Ovary (tissue), 9 donors: ENCODE results near the gene POLN. TPM values are rescaled to one million over a fixed set of nuclear protein-coding genes. Genes with fewer than 3 reads are reported as not detected.

Experiments
- DNase-seq, 5 donors: peaks; one replicate each; pipeline ENCODE4 v3.0.0-alpha.2; 2019 to 2020
- H3K27ac ChIP-seq, 2 donors: fragments of 200-600 bp; one replicate each; pipeline versions ENCODE4 v1.5.1 to v1.8.0; 2019 to 2022
- H3K27me3 ChIP-seq: fragments of 200-600 bp; one replicate; pipeline ENCODE4 v1.8.0; 2022
- H3K36me3 ChIP-seq: fragments of 200-600 bp; sonication (generic); one replicate; pipeline ENCODE4 v1.5.1; 2019
- H3K4me1 ChIP-seq: one replicate; pipeline ENCODE4 v1.8.1; 2013; ENCODE audit warnings: mild to moderate bottlenecking, moderate library complexity; ENCODE audit not compliant: insufficient read depth
- H3K4me3 ChIP-seq: fragments of 200-600 bp; sonication (generic); one replicate; pipeline ENCODE4 v1.5.1; 2017
- H3K9me3 ChIP-seq, 2 donors: fragments of 200-600 bp in 1 of 2; sonication (generic) in 1 of 2; one replicate each; pipeline versions ENCODE4 v1.5.1 to v1.8.1; 2013 to 2019; ENCODE audit warnings: mild to moderate bottlenecking in 1 of 2, moderate library complexity in 1 of 2
- EP300 ChIP-seq: sonication (generic); formaldehyde crosslinking; IDR thresholded peaks from one replicate; pipeline ENCODE4 v1.6.1; 2017; ENCODE audit warnings: antibody characterized with exemption
- POLR2A ChIP-seq: fragments of 450-650 bp; IDR thresholded peaks from one replicate; pipeline ENCODE4 v1.6.1; 2017; ENCODE audit warnings: antibody characterized with exemption, mild to moderate bottlenecking, moderate library complexity
- WGBS, 3 donors: extraction: QIAGEN DNeasy Blood & Tissue Kit in 1 of 3; methylation state at CpG; one replicate each; pipeline versions ENCODE4 v1.1.5 to v1.1.7; 2013 to 2017; 5-methylcytosine and 5-hydroxymethylcytosine counted together
- intact Hi-C, 4 donors: fragments of 100-400 bp; cut with DNase I; formaldehyde crosslinking; loops; one replicate each; pipeline versions ENCODE4 v1.11.0 to v1.15.1; 2022 to 2023
- polyA plus RNA-seq, 2 donors: library from polyadenylated mRNA; stranded (reverse); fragments of 200-250 nt in 1 of 2; fragments of 350-450 nt in 1 of 2; fragmentation: Illumina TruSeq in 1 of 2; extraction: RNeasy Lipid Tissue Mini Kit (QIAGEN cat#74804) in 1 of 2; gene quantifications; one replicate each; pipeline ENCODE4 v1.2.3, GENCODE V29; 2013 to 2014
- total RNA-seq, 7 donors: library from RNA; depleted of rRNA in 2 of 7; stranded (reverse); fragments of >200 nt in 2 of 7; fragmentation: NEBNext Ultra II Directional in 3 of 7; extraction: Animal tissue kit (Norgen Biotek cat#: 25700) in 3 of 7; gene quantifications; one replicate each; pipeline versions ENCODE4 v1.1.0 to v1.2.4, GENCODE V29; 2016 to 2023
- TF ChIP-seq, protein P1 (sequence below), 3 donors: fragments of 450-650 bp in 2 of 3; fragments of 200-600 bp in 1 of 3; IDR thresholded peaks; one replicate each; pipeline versions ENCODE4 v1.5.1 to v1.8.0; 2016 to 2022; ENCODE audit warnings: antibody characterized with exemption in 3 of 3, mild to moderate bottlenecking in 1 of 3
- donor health status: DM: no; HTN: no; CAD: no; lungs with moderate emphysema.
- donor health status: DM: no; HTN: no; CAD: no.
- donor health status: Bipolar disorder and iron deficiency.
- donor health status: DM: yes; HTN: yes; CAD: no.
- donor health status: DM: no; HTN: no; CAD: no.
- donor health status: DM: yes; HTN: yes; CAD: no.

Gene POLN
- total and polyA plus RNA-seq, 9 donors: 0.95 to 11.4 (median 3.1) TPM

DNA sequence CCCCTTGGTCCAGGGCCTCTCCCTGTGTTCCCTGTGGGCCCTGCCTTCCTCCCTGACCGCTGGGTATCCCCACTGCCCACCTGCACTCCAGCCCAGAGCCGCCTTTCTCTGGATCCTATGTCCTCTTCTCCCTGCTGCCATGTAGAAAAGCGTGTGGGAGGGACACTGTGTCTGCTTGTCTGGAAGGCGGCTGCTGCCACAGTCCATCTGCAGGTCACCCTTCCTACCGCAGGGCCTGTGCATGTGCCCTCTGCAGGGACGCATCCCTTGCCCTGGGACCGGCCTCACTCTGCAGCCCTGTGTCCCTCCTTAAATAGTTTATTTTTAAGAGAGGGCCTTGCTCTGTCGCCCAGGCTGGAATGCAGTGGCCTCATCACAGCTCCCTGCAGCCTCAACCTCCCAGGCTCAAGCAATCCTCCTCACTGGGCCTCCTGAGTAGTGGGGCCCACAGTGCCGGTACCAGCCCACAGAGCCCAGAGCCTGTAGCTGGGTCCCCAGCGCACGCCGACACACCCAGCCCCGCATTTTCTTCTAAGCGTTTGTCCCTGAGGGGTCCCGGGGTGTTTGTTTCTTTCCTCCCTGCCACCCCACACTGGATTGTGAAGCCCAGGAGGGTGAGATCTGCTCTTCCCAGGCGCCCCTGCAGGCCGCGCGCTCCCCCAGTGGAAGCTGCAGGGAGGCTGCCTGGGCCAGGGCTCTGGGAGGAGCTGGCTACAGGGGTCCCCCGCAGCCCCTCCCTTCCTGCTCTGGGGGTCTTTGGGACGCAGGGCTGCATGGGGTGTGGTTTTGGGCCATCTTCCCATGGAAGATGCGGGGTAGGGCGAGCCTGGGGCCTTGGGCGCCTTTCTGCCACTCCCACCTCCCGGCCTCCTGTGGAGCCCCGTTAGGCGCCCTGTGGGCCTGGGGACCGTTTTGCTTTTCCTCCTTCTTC lies 195.6 kb downstream of the POLN start:
- Histone ChIP-seq H3K27me3 (peaks cover 4% of the 10 kb centered on the region), H3K36me3 (no peaks in the 10 kb centered on the region), H3K27ac (no peak overlapping the region), H3K4me1 (peaks cover 3% of the 10 kb centered on the region), H3K4me3 (no peak overlapping the region), H3K9me3 (no peaks in the 10 kb centered on the region)
- intact Hi-C loops: no loop called here
- 56 to 65% (median 64%) methylated on average over 25 to 28 of the region's 28 CpGs for WGBS, 3 donors
- no peak for DNase-seq
- TF ChIP-seq POLR2A: no peak

DNA sequence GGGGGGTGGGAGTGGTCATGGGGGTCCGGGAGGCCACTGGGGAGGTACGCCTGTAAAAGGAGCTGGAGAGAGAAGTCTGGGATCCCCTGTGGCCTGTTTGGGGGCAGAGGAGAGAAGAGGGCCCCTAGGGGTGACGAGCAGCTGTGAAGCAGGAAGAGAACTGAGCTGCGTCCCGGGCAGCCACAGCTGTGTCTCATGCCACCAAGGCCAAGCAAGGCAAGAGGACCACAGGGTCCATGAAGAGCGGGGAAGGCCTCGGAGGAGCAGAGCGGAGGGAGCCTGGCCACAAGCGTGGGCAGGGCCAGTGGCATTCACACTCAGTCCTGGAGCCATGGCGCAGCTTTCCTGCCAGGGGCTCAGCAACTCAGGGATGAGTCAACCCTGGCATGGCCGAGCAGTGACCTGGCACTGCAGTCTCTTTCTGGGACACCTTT lies 196.4 kb downstream of the POLN start:
- Histone ChIP-seq H3K27ac (no peak overlapping the region), H3K4me3 (no peak overlapping the region), H3K9me3 (no peaks in the 10 kb centered on the region), H3K27me3 (peaks cover 4% of the 10 kb centered on the region), H3K36me3 (no peaks in the 10 kb centered on the region), H3K4me1 (peaks cover 4% of the 10 kb centered on the region)
- TF ChIP-seq, protein P1, sequence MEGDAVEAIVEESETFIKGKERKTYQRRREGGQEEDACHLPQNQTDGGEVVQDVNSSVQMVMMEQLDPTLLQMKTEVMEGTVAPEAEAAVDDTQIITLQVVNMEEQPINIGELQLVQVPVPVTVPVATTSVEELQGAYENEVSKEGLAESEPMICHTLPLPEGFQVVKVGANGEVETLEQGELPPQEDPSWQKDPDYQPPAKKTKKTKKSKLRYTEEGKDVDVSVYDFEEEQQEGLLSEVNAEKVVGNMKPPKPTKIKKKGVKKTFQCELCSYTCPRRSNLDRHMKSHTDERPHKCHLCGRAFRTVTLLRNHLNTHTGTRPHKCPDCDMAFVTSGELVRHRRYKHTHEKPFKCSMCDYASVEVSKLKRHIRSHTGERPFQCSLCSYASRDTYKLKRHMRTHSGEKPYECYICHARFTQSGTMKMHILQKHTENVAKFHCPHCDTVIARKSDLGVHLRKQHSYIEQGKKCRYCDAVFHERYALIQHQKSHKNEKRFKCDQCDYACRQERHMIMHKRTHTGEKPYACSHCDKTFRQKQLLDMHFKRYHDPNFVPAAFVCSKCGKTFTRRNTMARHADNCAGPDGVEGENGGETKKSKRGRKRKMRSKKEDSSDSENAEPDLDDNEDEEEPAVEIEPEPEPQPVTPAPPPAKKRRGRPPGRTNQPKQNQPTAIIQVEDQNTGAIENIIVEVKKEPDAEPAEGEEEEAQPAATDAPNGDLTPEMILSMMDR (IDR thresholded peaks at IDR 0.05): no peak
- TF ChIP-seq EP300: no peak
- TF ChIP-seq POLR2A: no peak
- DNase-seq: no peak
- intact Hi-C loops: no loop called here
- WGBS, 3 donors: 76 to 85% (median 79%) methylated on average over 11 of the region's 11 CpGs

DNA sequence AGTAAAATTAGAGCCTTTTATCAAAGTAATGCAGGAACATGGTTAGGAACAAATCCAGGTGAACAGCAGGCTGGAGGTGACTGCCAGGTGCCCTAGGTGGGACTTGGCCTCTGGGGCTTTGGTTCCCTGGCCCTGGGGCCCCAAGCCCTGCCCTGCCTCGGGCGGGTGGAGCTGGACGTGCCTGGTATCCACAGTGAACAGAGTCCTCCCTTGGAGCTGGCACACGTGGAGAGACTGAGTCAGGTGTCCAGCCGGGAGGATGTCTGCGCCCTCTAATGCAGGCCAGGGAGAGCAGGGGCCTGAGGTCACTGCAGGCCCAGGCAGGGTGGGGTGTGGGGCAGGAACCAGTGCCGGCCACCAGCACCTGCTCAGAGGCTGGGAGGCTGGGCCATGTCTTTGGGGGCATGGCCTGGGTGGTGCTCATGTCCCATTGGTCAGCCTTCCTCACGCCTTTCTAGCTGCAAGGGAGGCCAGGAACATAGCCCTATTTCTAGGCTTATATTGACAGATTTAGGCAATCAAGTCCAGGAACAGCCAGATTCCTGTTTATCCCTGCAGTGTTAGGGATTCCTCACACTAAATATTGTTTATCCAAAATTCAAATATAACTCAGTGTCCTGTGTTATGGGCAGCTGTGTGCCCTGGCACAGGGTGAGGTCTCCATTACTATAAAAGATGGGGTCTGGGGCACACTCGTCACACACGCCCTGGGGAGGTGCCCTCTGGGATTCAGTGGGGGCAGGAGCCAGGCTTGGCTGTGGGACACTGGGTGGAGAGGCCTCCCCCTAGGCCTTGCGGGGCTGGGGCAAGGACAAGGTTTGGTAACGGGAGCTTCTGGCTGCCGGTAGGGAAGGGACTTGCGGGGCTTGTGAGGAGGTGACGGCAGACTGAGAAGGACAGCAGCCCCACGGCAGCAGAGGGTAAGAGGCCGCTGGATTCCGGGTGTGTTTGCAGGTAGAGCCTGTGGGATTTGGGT lies 197.1 kb downstream of the POLN start:
- Histone ChIP-seq H3K4me3 (no peak overlapping the region), H3K9me3 (no peaks in the 10 kb centered on the region), H3K4me1 (peaks cover 6% of the 10 kb centered on the region), H3K27ac (no peak overlapping the region), H3K36me3 (no peaks in the 10 kb centered on the region), H3K27me3 (peaks cover 4% of the 10 kb centered on the region)
- TF ChIP-seq, protein P1 (IDR thresholded peaks at IDR 0.05): no peak
- TF ChIP-seq POLR2A: no peak
- TF ChIP-seq EP300: no peak
- intact Hi-C loops: no loop called here
- no peak for DNase-seq
- WGBS, 3 donors: 82 to 91% (median 89%) methylated on average over 17 to 18 of the region's 18 CpGs

DNA sequence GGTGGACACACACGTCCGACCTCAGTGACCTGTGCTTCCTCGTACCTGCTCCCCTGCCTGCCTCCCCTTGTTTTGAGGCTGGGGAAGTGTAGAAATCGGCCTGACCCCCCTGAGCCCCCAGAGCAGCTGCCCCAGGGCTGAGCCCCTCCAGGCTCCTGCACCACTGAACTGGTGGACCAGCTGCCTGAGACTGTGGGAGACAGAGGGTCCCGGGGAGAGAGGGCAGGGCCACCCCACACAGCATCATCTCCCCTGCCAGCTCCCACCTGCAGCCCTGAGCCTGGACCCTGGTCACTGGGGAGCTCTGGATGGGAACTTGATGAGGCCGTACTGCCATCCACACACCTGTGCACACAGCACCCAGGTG lies 197.8 kb downstream of the POLN start:
- intact Hi-C loops: no loop called here
- no peak for TF ChIP-seq POLR2A
- no peak for TF ChIP-seq EP300
- DNase-seq: no peak
- H3K27me3 ChIP-seq: peaks cover 4% of the 10 kb centered on the region
- H3K4me3 ChIP-seq: no peak overlapping the region
- H3K9me3 ChIP-seq: no peaks in the 10 kb centered on the region
- WGBS, 3 donors: 88 to 92% (median 88%) methylated on average over 6 of the region's 6 CpGs
- no peak overlapping the region for H3K27ac ChIP-seq
- no peaks in the 10 kb centered on the region for H3K36me3 ChIP-seq
- H3K4me1 ChIP-seq: peaks cover 6% of the 10 kb centered on the region

DNA sequence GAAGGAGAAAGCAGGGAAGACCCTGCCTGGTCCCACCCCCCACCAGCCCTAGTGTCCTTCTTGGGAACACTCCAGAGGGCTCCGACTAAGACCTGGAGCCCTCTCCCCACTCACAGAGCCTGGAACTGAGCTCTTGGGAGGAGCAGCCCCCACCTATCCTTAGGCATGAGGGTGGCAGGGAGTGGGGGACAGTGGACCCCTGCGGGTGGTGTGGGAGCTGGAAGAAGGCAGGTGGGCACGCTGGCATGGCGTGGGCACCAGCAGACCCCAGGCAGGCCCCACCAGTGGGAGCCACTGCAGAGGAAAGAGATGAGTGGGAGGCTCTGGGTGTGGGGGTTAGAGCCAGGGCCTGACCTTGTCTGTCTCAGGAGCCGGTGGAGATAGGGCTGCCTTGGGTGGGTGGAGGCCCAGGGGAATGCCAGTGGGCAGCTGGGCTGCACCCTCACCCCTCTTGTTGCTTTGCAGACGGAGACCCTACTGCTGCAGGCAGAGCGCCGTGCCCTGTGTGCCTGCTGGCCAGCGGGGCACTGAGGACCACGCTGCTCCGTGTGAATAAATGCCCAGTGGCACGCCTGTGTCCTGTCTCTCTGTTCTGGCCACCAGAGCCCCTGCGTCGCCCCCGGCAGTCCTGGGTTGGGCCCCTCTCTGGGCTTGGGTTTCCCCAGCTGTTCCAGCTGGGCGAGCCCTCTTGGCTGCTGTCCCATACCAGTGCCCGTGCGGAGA lies 198.4 kb downstream of the POLN start:
- intact Hi-C loops: no loop called here
- Histone ChIP-seq H3K27me3 (peaks cover 4% of the 10 kb centered on the region), H3K4me1 (peaks cover 6% of the 10 kb centered on the region), H3K4me3 (no peak overlapping the region), H3K9me3 (no peaks in the 10 kb centered on the region), H3K36me3 (no peaks in the 10 kb centered on the region), H3K27ac (no peak overlapping the region)
- WGBS, 3 donors: 88 to 92% (median 91%) methylated on average over 18 of the region's 18 CpGs
- no peak for DNase-seq
- TF ChIP-seq, protein P1 (IDR thresholded peaks at IDR 0.05): no peak
- no peak for TF ChIP-seq EP300
- no peak for TF ChIP-seq POLR2A
